Kidney epithelial cell (primary cell): ENCODE measurements around the gene CD8B. TPM values are rescaled to one million over a fixed set of nuclear protein-coding genes. Genes with fewer than 3 reads are reported as not detected.

Experiments used
- DNase-seq: peaks from one replicate; pipeline ENCODE4 v3.0.0-alpha.2; 2010; ENCODE audit warnings: low read depth
- H3K27me3 ChIP-seq: 2 replicates; pipeline ENCODE4 v1.6.0; 2011; ENCODE audit warnings: low read length; ENCODE audit not compliant: control insufficient read depth, insufficient read depth
- H3K36me3 ChIP-seq: 2 replicates; pipeline ENCODE4 v1.5.1; 2011; ENCODE audit warnings: low read length; ENCODE audit not compliant: control insufficient read depth, insufficient read depth
- H3K4me3 ChIP-seq: 2 replicates; pipeline ENCODE4 v1.5.1; 2011; ENCODE audit warnings: low read depth, mild to moderate bottlenecking, control low read depth, low read length
- CTCF ChIP-seq: IDR thresholded peaks from 2 replicates; pipeline ENCODE4 v1.5.1; 2011; ENCODE audit warnings: mild to moderate bottlenecking, moderate library complexity, low read length, control low read depth, inconsistent platforms; ENCODE audit not compliant: insufficient read depth, poor library complexity, severe bottlenecking
- total RNA-seq: library from RNA; depleted of rRNA; stranded (reverse); fragments of >200 nt; gene quantifications from 2 replicates; pipeline ENCODE4 v1.2.3, GENCODE V29; 2015

Gene CD8B
- total RNA-seq, 1 donor from 2014 or later: 2.0 TPM

GRCh38 chr2:86785456-86785855 is 76.2 kb downstream of the CD8B start:
- no peaks in the 10 kb centered on the region for H3K36me3 ChIP-seq
- no peak for TF ChIP-seq CTCF
- H3K4me3 ChIP-seq: no peak overlapping the region
- peaks cover 26% of the 10 kb centered on the region for H3K27me3 ChIP-seq
- no peak for DNase-seq

DNA sequence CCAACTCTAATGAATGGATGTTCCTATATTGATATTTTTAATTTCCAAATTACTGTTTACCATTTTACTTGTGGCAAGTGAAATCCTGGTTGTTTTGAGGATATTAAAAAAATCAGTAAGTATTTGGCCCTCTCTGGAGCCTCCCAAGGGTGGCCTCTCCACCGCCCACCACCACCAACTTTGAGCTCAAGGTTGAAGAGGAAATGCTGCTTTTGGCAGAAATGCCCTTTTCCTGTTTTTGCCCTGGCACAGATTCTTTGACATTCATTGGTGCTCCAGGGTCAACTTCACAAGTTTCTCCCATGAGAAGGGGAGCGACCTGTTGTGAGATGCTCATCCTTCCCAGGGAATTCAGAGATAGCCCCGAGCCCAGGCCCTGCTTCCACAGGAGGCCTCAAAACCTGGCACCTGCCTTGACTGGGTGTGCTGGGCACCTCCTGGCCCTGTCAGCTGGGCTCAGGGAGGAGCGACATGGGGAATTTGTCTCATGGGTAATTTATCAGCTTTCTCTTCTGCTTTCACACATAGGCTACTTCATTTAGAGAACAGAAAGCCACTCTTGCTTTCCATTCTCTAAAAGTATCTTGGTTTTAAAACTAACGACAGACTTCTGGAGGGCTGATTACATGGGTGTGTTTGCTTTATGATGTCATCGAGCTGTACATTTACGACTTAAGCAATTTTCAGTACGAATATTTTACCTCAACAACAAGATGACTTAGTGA is 77.9 kb downstream of the CD8B start:
- no peak overlapping the region for H3K4me3 ChIP-seq
- no peak for TF ChIP-seq CTCF
- peaks cover 9% of the 10 kb centered on the region for H3K27me3 ChIP-seq
- H3K36me3 ChIP-seq: no peaks in the 10 kb centered on the region
- no peak for DNase-seq

GRCh38 chr2:86782748-86783147 is 78.9 kb downstream of the CD8B start:
- TF ChIP-seq CTCF: no peak
- no peak for DNase-seq
- no peak overlapping the region for H3K4me3 ChIP-seq
- H3K27me3 ChIP-seq: peaks cover 2% of the 10 kb centered on the region
- H3K36me3 ChIP-seq: no peaks in the 10 kb centered on the region

DNA sequence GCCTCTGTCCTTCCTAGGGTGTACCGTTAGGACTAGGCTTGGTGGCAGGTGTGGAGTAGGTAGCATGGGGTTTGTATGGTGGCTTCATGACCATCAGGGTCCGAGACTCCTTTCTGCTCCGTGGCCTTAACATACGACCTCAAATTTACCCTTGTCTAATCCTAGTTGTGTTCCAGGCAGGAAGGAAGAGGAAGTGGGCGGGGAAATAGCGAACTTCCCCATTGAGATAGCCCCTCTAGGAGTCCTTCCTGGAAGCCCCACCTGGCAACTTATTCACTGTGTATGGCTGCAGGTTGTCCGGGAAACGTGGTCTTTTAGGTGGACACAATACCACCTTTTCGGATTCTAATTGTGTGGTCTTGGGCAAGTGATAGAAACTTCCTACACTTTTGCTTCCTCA is 80.3 kb downstream of the CD8B start:
- H3K27me3 ChIP-seq: peaks cover 2% of the 10 kb centered on the region
- no peak overlapping the region for H3K4me3 ChIP-seq
- H3K36me3 ChIP-seq: no peaks in the 10 kb centered on the region
- DNase-seq: no peak
- TF ChIP-seq CTCF: no peak

GRCh38 chr2:86779971-86780370 is 81.7 kb downstream of the CD8B start:
- no peaks in the 10 kb centered on the region for H3K27me3 ChIP-seq
- peaks cover 1% of the 10 kb centered on the region for H3K36me3 ChIP-seq
- no peak overlapping the region for H3K4me3 ChIP-seq
- DNase-seq: no peak
- no peak for TF ChIP-seq CTCF

DNA sequence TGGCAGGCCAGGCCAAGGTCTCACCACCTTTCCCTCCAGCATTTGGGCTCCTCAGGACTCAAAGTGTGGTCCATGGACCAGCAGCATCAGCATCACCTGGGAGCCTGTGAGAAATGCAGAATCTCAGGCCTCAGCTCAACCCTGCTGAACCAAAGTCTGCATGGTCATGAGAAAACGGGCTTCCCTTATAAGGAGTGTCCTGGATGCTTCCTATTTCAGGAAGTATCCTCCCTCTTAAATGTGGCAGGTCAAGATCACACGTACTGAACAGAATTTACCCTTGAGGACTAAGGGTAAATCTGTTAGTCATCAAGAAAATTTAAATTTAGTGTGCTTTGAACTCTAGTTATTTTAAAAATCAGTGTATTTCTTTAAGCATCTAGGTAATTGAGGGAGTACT is 82.7 kb downstream of the CD8B start:
- no peak for DNase-seq
- peaks cover 3% of the 10 kb centered on the region for H3K36me3 ChIP-seq
- TF ChIP-seq CTCF: no peak
- no peak overlapping the region for H3K4me3 ChIP-seq
- no peaks in the 10 kb centered on the region for H3K27me3 ChIP-seq
